GM19240 (cell line): Measurements from ENCODE around the gene FAM98A.

Source experiments
- DNase-seq: peaks from one replicate; pipeline ENCODE4 v3.0.0; 2011; ENCODE audit warnings: low spot score; ENCODE audit not compliant: insufficient read length

FAM98A gene

GRCh38 chr2:33598561-33599174 is 431 bp downstream of the FAM98A start:
- DNase-seq, result peak; percentile 6

GRCh38 chr2:33597026-33597425 is 2.1 kb downstream of the FAM98A start:
- no peak for DNase-seq

- no peak for DNase-seq
Observed at GRCh38 chr2:33595385-33595784, 3.7 kb downstream of the FAM98A start.

- DNase-seq, result no peak
Observed at GRCh38 chr2:33589444-33589843, 9.7 kb downstream of the FAM98A start.

GRCh38 chr2:33588232-33588631 is 10.9 kb downstream of the FAM98A start:
- no peak for DNase-seq

- DNase-seq, result no peak
Observed at GRCh38 chr2:33586766-33587165, 12.3 kb downstream of the FAM98A start.

GRCh38 chr2:33583194-33583938 is 15.7 kb downstream of the FAM98A start:
- DNase-seq, result no peak

GRCh38 chr2:33581872-33582271 is 17.2 kb downstream of the FAM98A start:
- no peak for DNase-seq

GRCh38 chr2:33579227-33579626 is 19.9 kb downstream of the FAM98A start:
- no peak for DNase-seq

- no peak for DNase-seq
Observed at GRCh38 chr2:33577668-33578067, 21.4 kb downstream of the FAM98A start.

- no peak for DNase-seq
Observed at GRCh38 chr2:33577084-33577483, 22.0 kb downstream of the FAM98A start.

GRCh38 chr2:33573657-33574056 is 25.4 kb downstream of the FAM98A start:
- DNase-seq, result no peak

GRCh38 chr2:33570681-33571080 is 28.4 kb downstream of the FAM98A start:
- no peak for DNase-seq

- DNase-seq, result no peak
Observed at GRCh38 chr2:33561872-33562271, 37.2 kb downstream of the FAM98A start.

GRCh38 chr2:33560017-33560416 is 39.1 kb downstream of the FAM98A start:
- no peak for DNase-seq

GRCh38 chr2:33559328-33559727 is 39.8 kb downstream of the FAM98A start:
- DNase-seq, result no peak

GRCh38 chr2:33555681-33556080 is 43.4 kb downstream of the FAM98A start:
- no peak for DNase-seq

- no peak for DNase-seq
Observed at GRCh38 chr2:33552758-33553461, 46.2 kb downstream of the FAM98A start.

- DNase-seq, result no peak
Observed at GRCh38 chr2:33550206-33550605, 48.9 kb downstream of the FAM98A start.

- DNase-seq, result no peak
Observed at GRCh38 chr2:33541243-33541642, 57.9 kb downstream of the FAM98A start.

- DNase-seq, result no peak
Observed at GRCh38 chr2:33535421-33535820, 63.7 kb downstream of the FAM98A start.
